Keratinocyte (primary cell): ENCODE results near the gene CTDSP2. TPM values are rescaled to one million over a fixed set of nuclear protein-coding genes. Genes with fewer than 3 reads are reported as not detected.

Experiments
- DNase-seq: peaks from one replicate; pipeline ENCODE4 v3.0.0-alpha.2; 2011; ENCODE audit warnings: low read depth, missing footprints, low spot score
- FAIRE-seq: peaks from 2 replicates; lab custom pipeline; 2011; peaks lifted over from hg19 to GRCh38; lab: Jason Lieb, UNC
- H2AFZ ChIP-seq: 2 replicates; pipeline ENCODE4 v1.6.0; 2012; ENCODE audit warnings: low read length, control low read depth, inconsistent platforms; ENCODE audit not compliant: control insufficient read depth
- H3K27ac ChIP-seq: 2 replicates; pipeline ENCODE4 v1.5.1; 2011; ENCODE audit warnings: low read length; ENCODE audit not compliant: control insufficient read depth, insufficient read depth
- H3K27me3 ChIP-seq: 3 replicates; pipeline ENCODE4 v1.6.0; 2011; ENCODE audit warnings: low read length; ENCODE audit not compliant: control insufficient read depth, insufficient read depth; ENCODE audit errors: extremely low read depth
- H3K36me3 ChIP-seq, 2 experiments: 2 replicates in 1 of 2; 3 replicates in 1 of 2; pipeline ENCODE4 v1.5.1; 2011; ENCODE audit warnings: low read length in 2 of 2, mild to moderate bottlenecking in 1 of 2; ENCODE audit not compliant: control insufficient read depth in 2 of 2, insufficient read depth in 2 of 2; ENCODE audit errors: extremely low read depth in 1 of 2
- H3K4me1 ChIP-seq: 3 replicates; pipeline ENCODE4 v1.5.1; 2011; ENCODE audit warnings: low read length; ENCODE audit not compliant: control insufficient read depth, insufficient read depth; ENCODE audit errors: extremely low read depth
- H3K4me2 ChIP-seq: 3 replicates; pipeline ENCODE4 v1.6.0; 2011; ENCODE audit warnings: low read depth, low read length; ENCODE audit not compliant: control insufficient read depth, insufficient read depth; ENCODE audit errors: extremely low read depth
- H3K4me3 ChIP-seq, 3 experiments: fragments of 200-600 bp in 1 of 3; sonication (generic) in 1 of 3; 2 replicates in 2 of 3; 3 replicates in 1 of 3; pipeline ENCODE4 v1.5.1; 2011 to 2016; ENCODE audit warnings: low read length in 3 of 3, mild to moderate bottlenecking in 3 of 3, control low read depth in 2 of 3, inconsistent platforms in 1 of 3, low read depth in 1 of 3, mixed read lengths in 1 of 3, mixed run types in 1 of 3, moderate library complexity in 1 of 3; ENCODE audit not compliant: control insufficient read depth in 2 of 3, insufficient read depth in 2 of 3; ENCODE audit errors: extremely low read depth in 1 of 3
- H3K79me2 ChIP-seq: 2 replicates; pipeline ENCODE4 v1.6.0; 2012; ENCODE audit warnings: low read length; ENCODE audit not compliant: control insufficient read depth, insufficient read depth
- H3K9ac ChIP-seq: 3 replicates; pipeline ENCODE4 v1.6.0; 2011; ENCODE audit warnings: low read length; ENCODE audit not compliant: control insufficient read depth, insufficient read depth; ENCODE audit errors: extremely low read depth
- H3K9me1 ChIP-seq: 3 replicates; pipeline ENCODE4 v1.6.0; 2011; ENCODE audit warnings: low read length; ENCODE audit not compliant: control insufficient read depth, insufficient read depth; ENCODE audit errors: extremely low read depth
- H3K9me3 ChIP-seq: 2 replicates; pipeline ENCODE4 v1.5.1; 2012; ENCODE audit warnings: low read depth, low read length; ENCODE audit not compliant: control insufficient read depth
- H4K20me1 ChIP-seq: 3 replicates; pipeline ENCODE4 v1.6.0; 2011; ENCODE audit warnings: low read length; ENCODE audit not compliant: control insufficient read depth, insufficient read depth; ENCODE audit errors: extremely low read depth
- EZH2 ChIP-seq: IDR thresholded peaks from one replicate; pipeline ENCODE4 v1.6.1; 2012; ENCODE audit warnings: inconsistent platforms, mild to moderate bottlenecking, low read length, moderate library complexity
- dilution Hi-C: fragments of 300-500 bp; cut with MboI; formaldehyde crosslinking; loops from one replicate; pipeline ENCODE4 v1.7.0; 2020; ENCODE audit warnings: low sequenced_read_pairs; ENCODE audit not compliant: extremely low pct_ligation_motif_present
- polyA plus RNA-seq, 5 experiments: library from polyadenylated mRNA; depleted of rRNA in 3 of 5; stranded (reverse) in 3 of 5; stranded (forward) in 1 of 5; unstranded in 1 of 5; fragments of >200 nt; gene quantifications; 1 replicate in 1 of 5; 2 replicates in 3 of 5; 3 replicates in 1 of 5; pipeline versions ENCODE4 v1.2.1 to v1.2.3, GENCODE V29; 2011 to 2012; ENCODE audit warnings: missing spikeins in 2 of 5, low read depth in 1 of 5, low replicate concordance in 1 of 5
- TF ChIP-seq, protein P1 (sequence below), 3 experiments: IDR thresholded peaks in 1 of 3; conservative IDR thresholded peaks in 1 of 3; optimal IDR thresholded peaks in 1 of 3; 2 replicates in 2 of 3; 3 replicates in 1 of 3; pipeline versions ENCODE3 to v1.5.1; 2011; ENCODE audit warnings: low read length in 3 of 3, mild to moderate bottlenecking in 3 of 3, moderate library complexity in 2 of 3, control low read depth in 1 of 3, inconsistent platforms in 1 of 3; ENCODE audit not compliant: insufficient read depth in 2 of 3; ENCODE audit errors: extremely low read depth in 1 of 3

Gene CTDSP2
- polyA plus RNA-seq, 1 donor (not counting 4 experiments of a cell fraction or from before 2014, with no cell fraction given), result 54.6 TPM

DNA sequence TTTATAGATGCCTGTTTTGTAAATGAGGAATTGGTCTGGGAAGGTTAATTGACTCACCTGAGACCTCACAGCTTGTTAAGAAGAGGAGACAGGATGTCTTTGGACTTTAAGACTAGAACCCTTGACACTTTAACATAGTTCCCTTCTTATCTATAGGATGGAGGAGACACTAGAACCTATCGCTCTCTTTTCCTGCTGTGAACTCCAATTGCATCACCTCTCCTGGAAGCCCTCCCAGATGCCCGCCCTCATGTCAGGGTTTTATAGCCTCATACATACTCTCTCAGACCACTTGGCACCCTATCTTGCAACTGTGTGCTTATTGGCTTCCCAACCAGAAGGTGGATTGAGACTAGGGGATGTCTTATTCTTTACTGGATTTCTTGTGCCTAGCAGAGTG lies 2.5 kb upstream of the CTDSP2 start:
- FAIRE-seq (no peak), DNase-seq (no peak)
- no peak overlapping the region for H3K4me3 ChIP-seq
- peaks cover 7% of the 10 kb centered on the region for H3K27me3 ChIP-seq
- H3K9ac ChIP-seq, result no peak overlapping the region
- no peaks in the 10 kb centered on the region for H3K9me3 ChIP-seq
- peaks cover 22% of the 10 kb centered on the region for H3K79me2 ChIP-seq
- dilution Hi-C loops, result no loop called here
- H3K4me2 ChIP-seq, result no peak overlapping the region
- H3K36me3 ChIP-seq, result no peaks in the 10 kb centered on the region
- no peak overlapping the region for H2AFZ ChIP-seq
- H3K4me1 ChIP-seq, result peaks cover 14% of the 10 kb centered on the region
- peaks cover 4% of the 10 kb centered on the region for H4K20me1 ChIP-seq
- no peak overlapping the region for H3K27ac ChIP-seq
- TF ChIP-seq EZH2, result no peak
- TF ChIP-seq, protein P1, sequence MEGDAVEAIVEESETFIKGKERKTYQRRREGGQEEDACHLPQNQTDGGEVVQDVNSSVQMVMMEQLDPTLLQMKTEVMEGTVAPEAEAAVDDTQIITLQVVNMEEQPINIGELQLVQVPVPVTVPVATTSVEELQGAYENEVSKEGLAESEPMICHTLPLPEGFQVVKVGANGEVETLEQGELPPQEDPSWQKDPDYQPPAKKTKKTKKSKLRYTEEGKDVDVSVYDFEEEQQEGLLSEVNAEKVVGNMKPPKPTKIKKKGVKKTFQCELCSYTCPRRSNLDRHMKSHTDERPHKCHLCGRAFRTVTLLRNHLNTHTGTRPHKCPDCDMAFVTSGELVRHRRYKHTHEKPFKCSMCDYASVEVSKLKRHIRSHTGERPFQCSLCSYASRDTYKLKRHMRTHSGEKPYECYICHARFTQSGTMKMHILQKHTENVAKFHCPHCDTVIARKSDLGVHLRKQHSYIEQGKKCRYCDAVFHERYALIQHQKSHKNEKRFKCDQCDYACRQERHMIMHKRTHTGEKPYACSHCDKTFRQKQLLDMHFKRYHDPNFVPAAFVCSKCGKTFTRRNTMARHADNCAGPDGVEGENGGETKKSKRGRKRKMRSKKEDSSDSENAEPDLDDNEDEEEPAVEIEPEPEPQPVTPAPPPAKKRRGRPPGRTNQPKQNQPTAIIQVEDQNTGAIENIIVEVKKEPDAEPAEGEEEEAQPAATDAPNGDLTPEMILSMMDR (optimal IDR thresholded peaks at IDR 0.05 in 1 of 3, IDR thresholded peaks at IDR 0.05 in 1 of 3, conservative IDR thresholded peaks at IDR 0.05 in 1 of 3; ENCODE audit: extremely low read depth in 1 of 3, insufficient read depth in 2 of 3, low read length in 3 of 3), result no peak
- H3K9me1 ChIP-seq, result no peaks in the 10 kb centered on the region

DNA sequence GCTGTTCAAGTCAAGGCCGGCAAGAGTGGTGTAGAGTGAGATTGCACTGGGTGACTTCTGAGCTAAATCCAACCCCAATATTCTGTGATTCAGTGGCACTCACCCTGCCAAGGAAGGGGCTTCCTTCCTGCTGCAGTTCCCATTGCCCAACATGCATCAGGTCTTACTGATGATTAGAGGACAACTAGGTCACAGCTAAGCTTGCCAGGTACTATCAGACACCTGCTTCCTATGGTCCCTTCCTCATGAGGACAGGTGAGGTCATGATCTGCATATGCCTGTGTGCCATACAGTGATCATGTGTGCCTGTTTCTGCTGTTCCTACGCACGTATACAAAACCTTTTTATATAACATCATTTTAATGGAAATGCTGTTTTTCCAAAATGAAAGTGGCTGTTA lies 1.7 kb upstream of the CTDSP2 start:
- DNase-seq (no peak), FAIRE-seq (no peak)
- H3K27me3 ChIP-seq, result peaks cover 7% of the 10 kb centered on the region
- dilution Hi-C loops, result no loop called here
- H3K9ac ChIP-seq, result no peak overlapping the region
- H2AFZ ChIP-seq, result no peak overlapping the region
- no peaks in the 10 kb centered on the region for H3K9me1 ChIP-seq
- TF ChIP-seq, protein P1 (optimal IDR thresholded peaks at IDR 0.05 in 1 of 3, IDR thresholded peaks at IDR 0.05 in 1 of 3, conservative IDR thresholded peaks at IDR 0.05 in 1 of 3; ENCODE audit: extremely low read depth in 1 of 3, insufficient read depth in 2 of 3, low read length in 3 of 3), result no peak
- TF ChIP-seq EZH2, result no peak
- H3K27ac ChIP-seq, result no peak overlapping the region
- H3K4me1 ChIP-seq, result peaks cover 20% of the 10 kb centered on the region
- H3K9me3 ChIP-seq, result no peaks in the 10 kb centered on the region
- peaks cover 31% of the 10 kb centered on the region for H3K79me2 ChIP-seq
- H3K4me2 ChIP-seq, result no peak overlapping the region
- H3K4me3 ChIP-seq, result no peak overlapping the region
- H3K36me3 ChIP-seq, result no peaks in the 10 kb centered on the region
- H4K20me1 ChIP-seq, result peaks cover 5% of the 10 kb centered on the region
